Vagina (tissue), 2 donors: ENCODE results near the gene AIG1.

ENCODE experiments used
- POLR2A ChIP-seq, 2 donors: fragments of 450-650 bp; IDR thresholded peaks; one replicate each; pipeline ENCODE4 v1.6.1; 2017; ENCODE audit warnings: antibody characterized with exemption in 2 of 2, mild to moderate bottlenecking in 2 of 2, moderate library complexity in 2 of 2
- POLR2AphosphoS5 ChIP-seq, 2 donors: sonication (generic); formaldehyde crosslinking; IDR thresholded peaks; one replicate each; pipeline ENCODE4 v1.9.0; 2017; ENCODE audit warnings: antibody characterized with exemption in 2 of 2, mild to moderate bottlenecking in 2 of 2, low read depth in 1 of 2; ENCODE audit not compliant: insufficient read depth in 1 of 2
- TF ChIP-seq, protein P1 (sequence below), 3 experiments: fragments of 450-650 bp in 2 of 3; fragments of 200-600 bp in 1 of 3; sonication (generic) in 1 of 3; IDR thresholded peaks; one replicate each; pipeline ENCODE4 v1.5.1; 2017 to 2019; ENCODE audit warnings: antibody characterized with exemption in 3 of 3, mild to moderate bottlenecking in 2 of 3, moderate library complexity in 2 of 3

DNA sequence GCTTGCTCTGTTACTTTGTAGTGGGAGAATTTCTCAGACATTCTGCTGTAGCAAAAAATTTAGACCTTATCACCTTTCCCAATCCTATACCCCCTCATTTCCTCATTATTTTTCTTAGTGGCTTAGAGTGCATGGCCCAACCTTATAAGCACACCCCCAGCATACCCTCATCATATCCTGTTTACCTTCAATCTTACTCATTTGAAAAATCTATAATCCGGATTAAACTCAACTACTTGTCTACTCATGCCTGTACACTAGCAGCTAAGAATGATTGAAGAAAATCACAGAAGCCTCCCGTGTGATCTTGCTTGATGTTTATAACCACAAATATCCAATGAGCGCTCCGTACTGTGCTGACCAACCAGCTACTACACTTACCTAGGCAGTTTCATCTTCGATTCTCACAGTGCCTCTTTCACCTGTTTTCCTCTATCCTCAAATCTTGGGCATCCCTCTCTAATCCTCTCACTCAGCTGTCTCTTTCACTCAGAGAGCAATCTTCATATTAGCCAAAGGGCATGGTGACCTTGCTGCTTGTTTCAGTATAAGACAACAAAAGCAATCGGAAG lies 36.6 kb downstream of the AIG1 start:
- TF ChIP-seq, protein P1, sequence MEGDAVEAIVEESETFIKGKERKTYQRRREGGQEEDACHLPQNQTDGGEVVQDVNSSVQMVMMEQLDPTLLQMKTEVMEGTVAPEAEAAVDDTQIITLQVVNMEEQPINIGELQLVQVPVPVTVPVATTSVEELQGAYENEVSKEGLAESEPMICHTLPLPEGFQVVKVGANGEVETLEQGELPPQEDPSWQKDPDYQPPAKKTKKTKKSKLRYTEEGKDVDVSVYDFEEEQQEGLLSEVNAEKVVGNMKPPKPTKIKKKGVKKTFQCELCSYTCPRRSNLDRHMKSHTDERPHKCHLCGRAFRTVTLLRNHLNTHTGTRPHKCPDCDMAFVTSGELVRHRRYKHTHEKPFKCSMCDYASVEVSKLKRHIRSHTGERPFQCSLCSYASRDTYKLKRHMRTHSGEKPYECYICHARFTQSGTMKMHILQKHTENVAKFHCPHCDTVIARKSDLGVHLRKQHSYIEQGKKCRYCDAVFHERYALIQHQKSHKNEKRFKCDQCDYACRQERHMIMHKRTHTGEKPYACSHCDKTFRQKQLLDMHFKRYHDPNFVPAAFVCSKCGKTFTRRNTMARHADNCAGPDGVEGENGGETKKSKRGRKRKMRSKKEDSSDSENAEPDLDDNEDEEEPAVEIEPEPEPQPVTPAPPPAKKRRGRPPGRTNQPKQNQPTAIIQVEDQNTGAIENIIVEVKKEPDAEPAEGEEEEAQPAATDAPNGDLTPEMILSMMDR (IDR thresholded peaks at IDR 0.05) = no peak
- TF ChIP-seq POLR2A (IDR thresholded peaks at IDR 0.05) = no peak
- TF ChIP-seq POLR2AphosphoS5 (IDR thresholded peaks at IDR 0.05; ENCODE audit: insufficient read depth in 1 of 2, low read depth in 1 of 2) = no peak
